H9 (cell line): Measurements from ENCODE around the gene BMP3. TPM values are rescaled to one million over a fixed set of nuclear protein-coding genes. Genes with fewer than 3 reads are reported as not detected.

Source experiments
- DNase-seq: peaks from one replicate; pipeline ENCODE4 v3.0.0-alpha.2; 2017
- H2AFZ ChIP-seq: one replicate; pipeline ENCODE4 v1.6.1; 2013; ENCODE audit warnings: mild to moderate bottlenecking, low read length, control low read depth, moderate library complexity
- H2AK5ac ChIP-seq: 2 replicates; pipeline ENCODE4 v1.6.1; 2013; ENCODE audit warnings: low read length, control low read depth, mixed read lengths; ENCODE audit not compliant: insufficient read length
- H2BK120ac ChIP-seq: one replicate; pipeline ENCODE4 v1.6.1; 2013; ENCODE audit warnings: low read depth, mild to moderate bottlenecking, low read length, control low read depth, inconsistent platforms; ENCODE audit not compliant: poor library complexity, severe bottlenecking
- H2BK12ac ChIP-seq: 2 replicates; pipeline ENCODE4 v1.6.1; 2013; ENCODE audit warnings: low read length, control low read depth, mixed read lengths, low read depth; ENCODE audit not compliant: insufficient read length
- H2BK15ac ChIP-seq: 2 replicates; pipeline ENCODE4 v1.6.1; 2013; ENCODE audit warnings: low read depth, low read length, control low read depth
- H2BK20ac ChIP-seq: one replicate; pipeline ENCODE4 v1.6.1; 2013; ENCODE audit warnings: low read depth, mild to moderate bottlenecking, low read length, control low read depth, inconsistent platforms; ENCODE audit not compliant: poor library complexity, severe bottlenecking
- H2BK5ac ChIP-seq: 2 replicates; pipeline ENCODE4 v1.6.1; 2013; ENCODE audit warnings: low read length, control low read depth, mixed read lengths; ENCODE audit not compliant: insufficient read length
- H3K14ac ChIP-seq: 2 replicates; pipeline ENCODE4 v1.6.1; 2013; ENCODE audit warnings: low read length, control low read depth; ENCODE audit not compliant: insufficient read depth
- H3K18ac ChIP-seq: 2 replicates; pipeline ENCODE4 v1.6.1; 2013; ENCODE audit warnings: low read depth, mild to moderate bottlenecking, mixed read lengths, low read length, control low read depth; ENCODE audit not compliant: insufficient read length
- H3K23ac ChIP-seq: 2 replicates; pipeline ENCODE4 v1.6.1; 2013; ENCODE audit warnings: low read length, control low read depth, mixed read lengths, low read depth; ENCODE audit not compliant: insufficient read length
- H3K23me2 ChIP-seq: 2 replicates; pipeline ENCODE4 v1.6.1; 2013; ENCODE audit warnings: low read depth, mild to moderate bottlenecking, mixed read lengths, low read length, control low read depth; ENCODE audit not compliant: insufficient read length, poor library complexity, severe bottlenecking
- H3K27ac ChIP-seq: 2 replicates; pipeline ENCODE4 v1.5.1; 2013; ENCODE audit warnings: low read length, control low read depth, mixed read lengths, low read depth; ENCODE audit not compliant: insufficient read length
- H3K27me3 ChIP-seq: 2 replicates; pipeline ENCODE4 v1.6.1; 2013; ENCODE audit warnings: low read length, control low read depth, inconsistent platforms; ENCODE audit not compliant: insufficient read depth
- H3K4ac ChIP-seq: 2 replicates; pipeline ENCODE4 v1.6.1; 2013; ENCODE audit warnings: low read depth, mild to moderate bottlenecking, control low read depth, inconsistent platforms, low read length, moderate library complexity
- H3K4me1 ChIP-seq: 2 replicates; pipeline ENCODE4 v1.6.1; 2013; ENCODE audit warnings: low read length, control low read depth, inconsistent platforms; ENCODE audit not compliant: insufficient read depth
- H3K4me2 ChIP-seq: 2 replicates; pipeline ENCODE4 v1.6.1; 2013; ENCODE audit warnings: low read length, control low read depth, mixed read lengths; ENCODE audit not compliant: insufficient read length, insufficient read depth
- H3K56ac ChIP-seq: 2 replicates; pipeline ENCODE4 v1.6.1; 2013; ENCODE audit warnings: low read depth, mild to moderate bottlenecking, mixed read lengths, low read length, control low read depth; ENCODE audit not compliant: insufficient read length
- H3K79me1 ChIP-seq: 2 replicates; pipeline ENCODE4 v1.6.1; 2013; ENCODE audit warnings: low read depth, mild to moderate bottlenecking, moderate library complexity, low read length, control low read depth, inconsistent platforms; ENCODE audit not compliant: insufficient read depth, poor library complexity, severe bottlenecking
- H3K79me2 ChIP-seq: 2 replicates; pipeline ENCODE4 v1.6.1; 2013; ENCODE audit warnings: low read length, control low read depth, inconsistent platforms; ENCODE audit not compliant: insufficient read depth
- H3K9ac ChIP-seq: 2 replicates; pipeline ENCODE4 v1.6.1; 2013; ENCODE audit warnings: low read length, control low read depth, mixed read lengths; ENCODE audit not compliant: insufficient read length; ENCODE audit errors: extremely low read depth
- H3K9me3 ChIP-seq: one replicate; pipeline ENCODE4 v1.6.1; 2013; ENCODE audit warnings: low read depth, low read length, inconsistent platforms; ENCODE audit not compliant: control insufficient read depth
- H3T11ph ChIP-seq: one replicate; pipeline ENCODE4 v1.6.1; 2013; ENCODE audit warnings: mild to moderate bottlenecking, low read length, control low read depth, inconsistent platforms
- H4K20me1 ChIP-seq: one replicate; pipeline ENCODE4 v1.6.1; 2013; ENCODE audit not compliant: control insufficient read depth, insufficient read length, insufficient read depth
- H4K5ac ChIP-seq: 2 replicates; pipeline ENCODE4 v1.6.1; 2013; ENCODE audit warnings: low read depth, mild to moderate bottlenecking, mixed read lengths, low read length, control low read depth; ENCODE audit not compliant: insufficient read length
- H4K8ac ChIP-seq: replicated peaks from 2 replicates; pipeline ENCODE4 v1.6.1; 2013; ENCODE audit warnings: low read length, control low read depth, mixed read lengths, low read depth; ENCODE audit not compliant: insufficient read length
- H4K91ac ChIP-seq: 2 replicates; pipeline ENCODE4 v1.6.1; 2013; ENCODE audit warnings: low read depth, mild to moderate bottlenecking, moderate library complexity, mixed read lengths, low read length, control low read depth; ENCODE audit not compliant: insufficient read length
- H3K27ac Mint-ChIP-seq, 3 experiments: 2 replicates in 2 of 3; 3 replicates in 1 of 3; pipeline ENCODE4 v1.8.0; 2020 to 2021; ENCODE audit warnings: mixed read lengths in 3 of 3, mild to moderate bottlenecking in 1 of 3, moderate library complexity in 1 of 3
- H3K27me3 Mint-ChIP-seq: 2 replicates; pipeline ENCODE4 v1.8.0; 2021; ENCODE audit warnings: low read depth, mild to moderate bottlenecking, moderate library complexity, mixed read lengths
- H3K36me3 Mint-ChIP-seq, 3 experiments: 2 replicates in 2 of 3; 3 replicates in 1 of 3; pipeline ENCODE4 v1.8.0; 2020 to 2021; ENCODE audit warnings: low read depth in 3 of 3, mixed read lengths in 3 of 3; ENCODE audit not compliant: insufficient read depth in 1 of 3
- H3K4me1 Mint-ChIP-seq, 2 experiments: 2 replicates each; pipeline ENCODE4 v1.8.0; 2020; ENCODE audit warnings: mixed read lengths in 2 of 2
- H3K4me3 Mint-ChIP-seq, 2 experiments: 2 replicates in 1 of 2; 3 replicates in 1 of 2; pipeline ENCODE4 v1.8.0; 2020 to 2021; ENCODE audit warnings: mild to moderate bottlenecking in 2 of 2, mixed read lengths in 2 of 2, moderate library complexity in 1 of 2
- H3K9me3 Mint-ChIP-seq, 2 experiments: 2 replicates in 1 of 2; 3 replicates in 1 of 2; pipeline ENCODE4 v1.8.0; 2020; ENCODE audit warnings: mild to moderate bottlenecking in 2 of 2, mixed read lengths in 2 of 2, moderate library complexity in 1 of 2
- CTCF ChIP-seq: fragments of 200-600 bp; sonication (generic); conservative IDR thresholded peaks from 3 replicates; pipeline ENCODE4 v1.8.0; 2021; ENCODE audit warnings: antibody characterized with exemption, mild to moderate bottlenecking
- WGBS: extraction: QIAGEN DNeasy Blood & Tissue Kit; methylation state at CpG from one replicate; pipeline ENCODE4 v1.1.7; 2013; ENCODE audit warnings: missing lambda C conversion rate, low lambda C conversion rate, mixed read lengths; ENCODE audit not compliant: insufficient read length; ENCODE audit errors: extremely low coverage; 5-methylcytosine and 5-hydroxymethylcytosine counted together
- total RNA-seq: library from RNA; stranded (reverse); gene quantifications from 2 replicates; pipeline ENCODE4 v1.2.1, GENCODE V29; 2021

Gene BMP3
- total RNA-seq, 1 experiment from 2014 or later, result not detected

DNA sequence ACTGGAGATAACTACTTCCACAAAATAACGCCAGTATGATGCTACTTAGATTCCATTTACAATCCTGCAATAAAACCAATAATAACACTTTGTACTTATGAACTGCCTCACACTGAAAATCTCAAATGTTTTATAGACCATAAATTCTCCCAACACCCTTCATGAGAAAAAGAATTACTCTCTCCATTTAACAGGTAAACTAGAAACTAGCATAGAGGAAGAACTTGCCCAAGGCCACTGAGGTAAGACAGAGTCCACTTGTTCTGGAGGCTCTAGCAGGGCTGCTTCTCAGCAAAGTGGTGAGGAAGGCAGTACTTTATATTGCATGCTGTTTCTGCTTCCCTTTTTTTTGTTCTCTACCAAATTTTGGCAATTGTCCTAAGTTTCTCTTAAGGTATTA lies 11.5 kb upstream of the BMP3 start:
- no peak overlapping the region for H3K56ac ChIP-seq
- no peak overlapping the region for H4K5ac ChIP-seq
- Mint-ChIP-seq H3K9me3 (peaks cover 17 to 24% of the 10 kb centered on the region in 2 experiments), H3K27ac (peak overlapping the region in 1 of 3 experiments; percentile 62; a peak in 1 of 7 replicates), H3K27me3 (peaks cover under 1% of the 10 kb centered on the region; the same call in 1 of the 2 replicates), H3K4me3 (no peak overlapping the region), H3K4me1 (peaks cover 5 to 7% of the 10 kb centered on the region in 2 experiments), H3K36me3 (peaks cover 4 to 12% (median 12%) of the 10 kb centered on the region in 3 experiments; a peak in 6 of 7 replicates)
- no peak overlapping the region for H2BK120ac ChIP-seq
- H4K91ac ChIP-seq, result no peak overlapping the region
- no CpG with 5 or more reads among the region's 1 CpG for WGBS
- H3K79me2 ChIP-seq, result no peaks in the 10 kb centered on the region
- no peak overlapping the region for H3K14ac ChIP-seq
- no peak overlapping the region for H2BK15ac ChIP-seq
- H3K4ac ChIP-seq, result no peak overlapping the region
- H3K79me1 ChIP-seq, result no peaks in the 10 kb centered on the region
- no peaks in the 10 kb centered on the region for H3K4me1 ChIP-seq
- DNase-seq, result no peak
- no peak overlapping the region for H3K18ac ChIP-seq
- no peak overlapping the region for H2BK20ac ChIP-seq
- H4K8ac ChIP-seq, result no peak overlapping the region
- no peak overlapping the region for H2AK5ac ChIP-seq
- no peak overlapping the region for H2BK5ac ChIP-seq
- H3K23ac ChIP-seq, result no peak overlapping the region
- no peak overlapping the region for H2AFZ ChIP-seq
- no peak overlapping the region for H3T11ph ChIP-seq
- H3K9me3 ChIP-seq, result no peaks in the 10 kb centered on the region
- no peaks in the 10 kb centered on the region for H4K20me1 ChIP-seq
- H3K23me2 ChIP-seq, result no peaks in the 10 kb centered on the region
- H3K27me3 ChIP-seq, result no peaks in the 10 kb centered on the region
- no peak overlapping the region for H3K4me2 ChIP-seq
- no peak for TF ChIP-seq CTCF
- no peak overlapping the region for H3K9ac ChIP-seq
- H2BK12ac ChIP-seq, result no peak overlapping the region
- no peak overlapping the region for H3K27ac ChIP-seq
